GM19023 (cell line): ENCODE results near the gene MAOB.

Source experiments
- ATAC-seq: cut with Tn5 transposase; IDR thresholded peaks from one replicate; pipeline ENCODE4 v1.9.1; 2021; ENCODE audit warnings: mild to moderate bottlenecking, moderate library complexity; ENCODE audit not compliant: unreplicated experiment

The MAOB gene

DNA sequence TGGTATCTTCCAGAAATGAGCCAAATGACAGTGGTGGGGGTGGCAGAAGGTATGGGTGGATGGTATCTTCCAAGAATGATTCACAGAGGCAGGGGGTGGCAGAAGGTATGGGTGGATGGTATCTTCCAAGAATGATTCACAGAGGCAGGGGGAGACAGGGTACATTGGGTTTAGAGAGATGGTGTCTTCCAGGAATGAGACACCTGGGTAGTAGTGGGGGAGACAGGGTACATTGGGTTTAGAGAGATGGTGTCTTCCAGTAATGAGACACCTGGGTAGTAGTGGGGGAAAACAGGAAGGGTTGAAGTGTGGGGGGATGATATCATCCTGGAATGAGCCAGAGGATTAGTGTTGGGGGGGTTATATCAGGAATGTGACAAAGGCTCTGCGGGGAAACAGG lies 164.2 kb downstream of the MAOB start:
- ATAC-seq = no peak

DNA sequence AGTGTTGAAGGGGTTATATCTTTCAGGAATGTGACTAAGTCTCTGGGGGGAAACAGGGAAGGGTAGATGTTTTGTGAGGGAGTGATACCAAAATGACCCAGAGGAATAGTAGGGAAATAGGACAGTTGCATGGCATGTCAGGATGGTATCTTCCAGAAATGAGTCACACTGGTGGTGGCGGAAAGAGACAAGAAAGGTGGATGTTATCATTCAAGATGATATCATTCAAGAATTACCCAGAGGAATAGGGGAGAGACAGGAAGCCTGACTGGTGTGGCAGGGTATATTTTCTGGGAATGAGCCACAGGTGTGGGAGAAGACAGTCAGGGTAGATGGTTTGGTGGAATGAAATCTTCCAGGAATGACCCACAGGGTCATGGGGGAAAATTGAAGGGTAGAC lies 165.1 kb downstream of the MAOB start:
- no peak for ATAC-seq

DNA sequence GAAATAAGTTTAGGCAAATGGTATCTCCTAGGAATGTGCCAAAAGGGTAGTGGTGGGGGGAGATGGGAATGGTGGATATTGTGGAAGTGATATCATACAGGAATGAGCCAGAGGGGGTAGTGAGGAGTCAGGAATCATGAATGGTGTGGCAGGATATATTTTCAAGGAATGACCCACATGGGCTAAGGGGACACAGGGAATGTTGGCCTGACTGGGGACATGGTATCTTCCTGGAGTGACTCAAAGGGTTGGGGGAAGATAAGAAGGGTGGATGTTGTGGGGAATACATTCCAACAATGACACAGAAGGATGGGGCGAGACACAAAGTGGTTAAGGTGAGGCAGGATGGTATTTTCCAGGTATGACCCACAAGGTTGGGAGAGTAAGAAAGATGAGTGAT lies 165.6 kb downstream of the MAOB start:
- no peak for ATAC-seq
